GM21526 (cell line): ENCODE measurements around the gene ROPN1B.
A peak's percentile ranks its signal among the peaks of the same experiment; 100 is the strongest.
"Not testable (repeated sequence)": the region's sequence is repeated elsewhere in the genome, so short reads cannot be mapped to it uniquely, and the experiment has no call there.

Source experiments
- ATAC-seq: cut with Tn5 transposase; IDR thresholded peaks from one replicate; pipeline ENCODE4 v1.9.1; 2021; ENCODE audit warnings: moderate library complexity; ENCODE audit not compliant: unreplicated experiment, low FRiP score

Gene ROPN1B

GRCh38 chr3:125957674-125958510 lies 11.1 kb upstream of the ROPN1B start:
- ATAC-seq, result no peak

GRCh38 chr3:125958511-125959316 lies 10.3 kb upstream of the ROPN1B start:
- no peak for ATAC-seq

- no peak for ATAC-seq
These were observed 9.5 kb upstream of the ROPN1B start for GRCh38 chr3:125959317-125960065.

- ATAC-seq, result no peak
These were observed 8.9 kb upstream of the ROPN1B start for GRCh38 chr3:125960066-125960424.

- ATAC-seq, result no peak
These were observed 8.3 kb upstream of the ROPN1B start for GRCh38 chr3:125960456-125961288.

GRCh38 chr3:125961289-125961589 lies 7.7 kb upstream of the ROPN1B start:
- no peak for ATAC-seq

GRCh38 chr3:125963834-125964233 lies 5.1 kb upstream of the ROPN1B start:
- not testable (repeated sequence) for ATAC-seq

- no peak for ATAC-seq
These were observed 3.5 kb upstream of the ROPN1B start for GRCh38 chr3:125965505-125965904.

GRCh38 chr3:125967156-125967555 lies 1.8 kb upstream of the ROPN1B start:
- no peak for ATAC-seq

GRCh38 chr3:125968121-125968520 lies 857 bp upstream of the ROPN1B start:
- not testable (repeated sequence) for ATAC-seq

GRCh38 chr3:125971997-125972944 lies 3.3 kb downstream of the ROPN1B start:
- ATAC-seq, result not testable (repeated sequence)

- ATAC-seq, result not testable (repeated sequence)
These were observed 6.4 kb downstream of the ROPN1B start for GRCh38 chr3:125975245-125976002.

GRCh38 chr3:125976003-125976390 lies 7.0 kb downstream of the ROPN1B start:
- ATAC-seq, result not testable (repeated sequence)

- not testable (repeated sequence) for ATAC-seq
These were observed 8.1 kb downstream of the ROPN1B start for GRCh38 chr3:125977104-125977503.

GRCh38 chr3:125984951-125985350 lies 16.0 kb downstream of the ROPN1B start:
- not testable (repeated sequence) for ATAC-seq

- peak; percentile 84 for ATAC-seq
These were observed 21.4 kb downstream of the ROPN1B start for GRCh38 chr3:125990253-125990970.

GRCh38 chr3:125996751-125997150 lies 27.8 kb downstream of the ROPN1B start:
- not testable (repeated sequence) for ATAC-seq

GRCh38 chr3:126002189-126002588 lies 33.2 kb downstream of the ROPN1B start:
- no peak for ATAC-seq
